ENCODE measurements around the gene PRRC2C. TPM values are rescaled to one million over a fixed set of nuclear protein-coding genes. Genes with fewer than 3 reads are reported as not detected.
"Not testable (repeated sequence)": the region's sequence is repeated elsewhere in the genome, so short reads cannot be mapped to it uniquely, and the experiment has no call there.

PRRC2C gene
- polyA plus RNA-seq, 3 donors = 131 to 139 (median 135) TPM

- DNase-seq (ENCODE audit: extremely low read depth in 1 of 11, low read depth in 9 of 11, low spot score in 4 of 11) = not testable (repeated sequence)
Measured at GRCh38 chr1:171553960-171554359, 68.6 kb downstream of the PRRC2C start.

DNA sequence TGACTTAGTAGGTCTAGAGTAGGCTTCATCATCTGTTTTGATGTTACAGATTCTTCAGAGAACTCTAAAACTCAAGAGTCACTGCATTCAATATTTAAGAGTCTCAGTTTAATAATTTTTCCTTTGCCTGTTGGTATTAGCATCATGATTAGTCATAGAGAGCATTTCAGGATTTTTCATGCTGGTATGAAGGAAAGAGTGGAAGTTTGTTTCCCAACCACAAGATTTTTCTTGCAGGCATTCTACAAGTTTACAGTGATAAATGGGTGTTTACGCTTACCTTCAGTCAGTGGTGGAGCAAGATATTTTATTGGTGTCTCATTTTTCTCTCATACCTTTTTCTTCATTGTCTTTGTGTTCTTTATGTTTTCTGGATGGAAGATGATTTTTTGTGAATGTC is 78.3 kb downstream of the PRRC2C start:
- no peak for DNase-seq (ENCODE audit: extremely low read depth in 1 of 11, low read depth in 9 of 11, low spot score in 4 of 11)

GRCh38 chr1:171566467-171566866 is 81.1 kb downstream of the PRRC2C start:
- no peak for DNase-seq (ENCODE audit: extremely low read depth in 1 of 11, low read depth in 9 of 11, low spot score in 4 of 11)

DNA sequence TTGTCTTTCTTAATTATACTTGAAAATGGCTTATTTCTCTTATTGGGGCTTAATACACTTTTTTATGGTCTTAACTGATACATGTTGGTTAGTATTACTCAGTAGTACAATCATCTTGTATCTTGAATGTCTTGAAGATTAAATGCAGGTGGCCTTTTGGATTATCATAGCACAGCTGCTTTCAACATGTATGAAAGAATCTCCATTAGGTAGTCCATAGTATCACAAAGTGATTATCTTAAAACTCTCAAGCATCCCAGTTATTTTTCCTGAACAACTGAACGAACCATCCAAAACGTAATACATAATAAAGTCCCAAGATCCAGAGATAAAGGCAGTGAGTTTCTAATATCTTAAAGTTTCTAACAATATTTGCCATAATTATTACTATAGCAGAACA is 85.0 kb downstream of the PRRC2C start:
- DNase-seq (ENCODE audit: extremely low read depth in 1 of 11, low read depth in 9 of 11, low spot score in 4 of 11) = no peak

- no peak for DNase-seq (ENCODE audit: extremely low read depth in 1 of 11, low read depth in 9 of 11, low spot score in 4 of 11)
Measured at GRCh38 chr1:171576144-171576543, 90.8 kb downstream of the PRRC2C start.

DNA sequence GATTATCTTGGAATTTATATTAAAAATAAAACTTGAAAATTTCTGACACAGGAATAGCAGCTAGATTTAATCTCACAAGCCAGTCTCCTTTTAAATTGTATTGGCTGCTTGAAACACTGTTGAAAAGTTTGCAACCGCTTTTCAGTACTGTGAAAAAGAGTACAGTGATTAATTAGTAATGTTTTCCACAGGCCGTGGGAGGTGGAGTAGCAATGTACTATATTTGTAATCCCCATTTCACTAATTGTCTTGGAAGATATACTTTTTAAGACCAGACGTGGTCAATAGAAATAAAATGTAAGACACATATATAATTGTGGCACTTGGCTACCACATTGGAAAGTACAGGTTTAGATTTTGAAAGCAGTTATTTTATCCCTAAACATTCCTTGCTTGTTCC is 95.9 kb downstream of the PRRC2C start:
- no peak for DNase-seq (ENCODE audit: extremely low read depth in 1 of 11, low read depth in 9 of 11, low spot score in 4 of 11)

- DNase-seq (ENCODE audit: extremely low read depth in 1 of 11, low read depth in 9 of 11, low spot score in 4 of 11) = no peak
Measured at GRCh38 chr1:171581766-171582165, 96.4 kb downstream of the PRRC2C start.

DNA sequence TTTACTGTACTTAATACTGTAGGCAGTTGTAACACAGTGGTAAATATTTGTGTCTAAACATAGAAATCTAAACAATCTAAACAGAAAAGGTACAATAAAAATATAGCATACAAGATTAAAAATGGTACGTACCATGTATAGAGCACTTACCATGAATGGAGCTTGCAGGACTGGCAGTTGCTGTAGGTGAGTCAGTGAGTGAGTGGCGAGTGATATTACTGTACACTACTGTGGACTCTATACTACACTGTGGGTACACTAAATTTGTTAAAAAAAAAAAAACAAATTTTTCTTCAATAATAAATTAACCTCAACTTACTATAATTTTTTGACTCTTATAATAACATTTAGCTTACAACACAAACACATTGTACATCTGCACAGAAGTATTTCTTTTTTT is 97.3 kb downstream of the PRRC2C start:
- no peak for DNase-seq (ENCODE audit: extremely low read depth in 1 of 11, low read depth in 9 of 11, low spot score in 4 of 11)

DNA sequence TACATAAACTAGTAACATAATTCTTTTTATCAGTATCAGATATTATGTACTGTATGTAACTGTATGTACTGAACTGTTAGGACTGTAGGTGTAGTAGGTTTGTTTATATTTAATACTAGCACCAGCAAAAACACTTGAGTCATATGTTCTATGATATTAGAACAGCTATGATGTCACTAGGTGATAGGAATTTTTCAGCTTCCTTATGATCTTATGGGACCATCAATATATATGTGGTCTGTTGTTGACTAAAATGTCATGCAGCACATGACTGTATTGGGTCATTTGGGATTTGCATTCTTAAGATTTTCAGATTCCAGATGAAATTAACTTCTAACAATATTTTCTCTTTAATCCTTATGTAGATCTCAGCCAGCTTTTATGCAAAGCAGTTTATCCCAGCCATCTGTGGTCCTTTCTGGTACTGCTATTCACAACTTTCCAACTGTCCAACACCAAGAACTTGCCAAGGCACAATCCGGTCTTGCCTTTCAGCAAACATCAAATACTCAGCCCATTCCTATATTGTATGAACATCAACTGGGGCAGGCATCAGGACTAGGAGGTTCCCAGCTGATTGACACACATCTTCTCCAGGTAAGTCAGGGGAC is 98.4 kb downstream of the PRRC2C start:
- no peak for DNase-seq (ENCODE audit: extremely low read depth in 1 of 11, low read depth in 9 of 11, low spot score in 4 of 11)

- no peak for DNase-seq (ENCODE audit: extremely low read depth in 1 of 11, low read depth in 9 of 11, low spot score in 4 of 11)
Measured at GRCh38 chr1:171585715-171586114, 100.4 kb downstream of the PRRC2C start.

DNA sequence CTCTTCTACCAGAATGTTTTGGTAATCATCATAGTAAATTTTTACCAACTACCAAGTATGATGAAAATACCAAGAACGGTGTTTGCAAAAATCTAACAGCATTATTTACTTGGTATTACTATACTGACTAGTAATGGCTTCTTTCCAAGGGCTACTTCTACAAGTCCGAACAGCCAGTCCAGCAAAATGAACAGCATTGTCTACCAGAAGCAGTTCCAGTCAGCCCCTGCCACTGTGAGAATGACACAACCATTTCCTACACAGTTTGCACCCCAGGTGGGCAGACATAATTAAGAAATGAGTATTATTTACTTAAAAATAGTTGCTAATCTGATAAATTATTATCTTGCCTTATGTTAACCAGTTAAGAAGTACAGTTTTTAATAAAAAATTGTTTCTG is 102.9 kb downstream of the PRRC2C start:
- no peak for DNase-seq (ENCODE audit: extremely low read depth in 1 of 11, low read depth in 9 of 11, low spot score in 4 of 11)

DNA sequence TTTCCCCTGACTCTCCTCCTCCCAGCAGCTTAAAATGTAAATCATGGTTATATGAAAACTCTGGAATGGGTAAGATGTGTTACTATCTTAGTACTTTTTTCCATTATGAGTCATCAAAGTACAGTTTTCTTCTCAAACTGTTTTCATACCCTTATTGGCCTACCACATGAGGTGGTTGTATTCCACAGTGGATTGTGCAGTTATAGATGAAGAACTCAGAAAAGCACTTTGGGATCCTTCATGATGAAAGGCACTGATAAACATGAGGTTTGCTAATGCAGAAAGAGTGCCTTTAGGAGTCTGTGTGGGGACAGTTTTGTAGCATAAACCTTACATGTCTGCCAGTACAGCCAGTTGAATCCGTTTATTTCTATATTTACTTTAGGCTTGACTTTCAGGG is 104.7 kb downstream of the PRRC2C start:
- DNase-seq (ENCODE audit: extremely low read depth in 1 of 11, low read depth in 9 of 11, low spot score in 4 of 11) = no peak

DNA sequence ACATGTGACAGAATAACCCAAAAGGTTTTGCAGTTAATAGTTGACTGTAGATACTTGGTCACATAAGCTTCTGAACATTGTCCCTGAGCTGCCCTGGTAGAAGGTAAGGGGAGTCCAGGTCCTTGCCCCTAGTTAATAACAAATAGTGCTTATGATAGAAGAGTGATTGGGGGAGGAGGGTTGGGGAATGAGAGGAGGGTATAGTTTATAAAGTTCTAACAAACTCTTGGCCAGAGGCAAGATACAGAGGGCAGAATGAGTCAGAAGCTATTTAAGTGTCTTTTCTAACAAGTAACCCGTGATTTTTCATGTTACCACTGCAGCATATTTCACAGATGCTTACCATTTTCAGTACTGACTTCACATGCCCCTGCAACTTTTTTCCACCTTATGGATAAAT is 110.0 kb downstream of the PRRC2C start:
- DNase-seq (ENCODE audit: extremely low read depth in 1 of 11, low read depth in 9 of 11, low spot score in 4 of 11) = peak in 2 of 11 donors; percentile 3 to 41

DNA sequence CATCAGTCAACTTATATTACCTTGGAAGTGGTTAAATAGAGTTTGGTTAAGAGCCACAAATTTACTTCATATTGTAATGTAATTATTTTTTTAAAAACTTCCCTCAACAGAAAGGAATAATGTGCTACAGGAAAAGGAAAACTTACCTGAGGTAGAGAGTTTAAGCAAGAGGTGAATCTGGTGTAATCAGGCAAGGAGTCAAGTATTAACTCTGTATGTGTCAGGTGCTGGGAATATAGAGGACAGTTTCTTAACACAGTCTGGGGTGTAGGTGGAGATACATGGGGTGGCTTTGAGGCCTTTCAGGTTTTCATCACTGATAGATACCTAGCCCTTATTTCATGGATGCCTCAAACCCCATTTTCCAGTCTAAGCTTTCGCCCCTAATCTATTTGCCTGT is 110.8 kb downstream of the PRRC2C start:
- no peak for DNase-seq (ENCODE audit: extremely low read depth in 1 of 11, low read depth in 9 of 11, low spot score in 4 of 11)

DNA sequence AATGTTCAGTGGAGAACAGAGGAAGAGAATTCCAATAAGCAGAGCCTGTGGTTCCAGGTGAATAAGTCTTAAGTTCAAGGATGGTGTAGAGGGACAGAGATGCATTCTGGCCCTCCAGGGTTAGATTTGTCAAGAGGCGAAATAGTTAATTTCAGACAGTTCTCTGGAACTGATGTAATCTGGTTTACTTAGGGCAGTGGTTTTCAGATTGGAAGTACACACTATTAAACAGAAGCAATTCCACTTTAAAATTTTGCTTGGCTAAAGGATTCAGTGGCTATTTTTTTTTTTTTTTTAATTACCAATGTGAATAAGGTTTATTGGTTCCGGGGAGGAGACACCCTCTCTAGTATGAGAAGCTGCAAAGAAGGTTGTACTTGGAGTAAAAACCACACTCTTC is 111.4 kb downstream of the PRRC2C start:
- no peak for DNase-seq (ENCODE audit: extremely low read depth in 1 of 11, low read depth in 9 of 11, low spot score in 4 of 11)

GRCh38 chr1:171597203-171597602 is 111.9 kb downstream of the PRRC2C start:
- DNase-seq (ENCODE audit: extremely low read depth in 1 of 11, low read depth in 9 of 11, low spot score in 4 of 11) = no peak

DNA sequence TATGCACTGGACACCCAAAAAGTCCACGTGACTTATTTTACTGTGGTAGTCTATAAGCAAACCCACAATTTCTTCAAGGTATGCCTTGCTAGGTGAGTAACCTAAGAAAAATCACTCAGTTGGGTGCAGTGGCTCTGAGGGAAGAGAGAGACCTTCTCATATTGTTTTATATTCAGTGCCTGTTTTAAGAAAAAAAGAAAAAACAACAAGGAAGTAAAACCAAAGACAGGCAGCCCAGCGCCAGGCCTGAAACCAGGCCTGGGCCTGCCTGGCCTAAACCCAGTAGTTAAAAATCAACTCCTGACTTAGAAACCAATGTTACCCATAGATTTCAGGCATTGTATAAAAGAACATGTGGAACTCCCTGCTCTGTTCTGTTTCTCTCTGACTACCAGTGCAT is 115.0 kb downstream of the PRRC2C start:
- DNase-seq (ENCODE audit: extremely low read depth in 1 of 11, low read depth in 9 of 11, low spot score in 4 of 11) = not testable (repeated sequence)

- no peak for DNase-seq (ENCODE audit: extremely low read depth in 1 of 11, low read depth in 9 of 11, low spot score in 4 of 11)
Measured at GRCh38 chr1:171600862-171601261, 115.5 kb downstream of the PRRC2C start.

- not testable (repeated sequence) for DNase-seq (ENCODE audit: extremely low read depth in 1 of 11, low read depth in 9 of 11, low spot score in 4 of 11)
Measured at GRCh38 chr1:171603042-171603441, 117.7 kb downstream of the PRRC2C start.

GRCh38 chr1:171606402-171606941 is 121.1 kb downstream of the PRRC2C start:
- no peak for DNase-seq (ENCODE audit: extremely low read depth in 1 of 11, low read depth in 9 of 11, low spot score in 4 of 11)

DNA sequence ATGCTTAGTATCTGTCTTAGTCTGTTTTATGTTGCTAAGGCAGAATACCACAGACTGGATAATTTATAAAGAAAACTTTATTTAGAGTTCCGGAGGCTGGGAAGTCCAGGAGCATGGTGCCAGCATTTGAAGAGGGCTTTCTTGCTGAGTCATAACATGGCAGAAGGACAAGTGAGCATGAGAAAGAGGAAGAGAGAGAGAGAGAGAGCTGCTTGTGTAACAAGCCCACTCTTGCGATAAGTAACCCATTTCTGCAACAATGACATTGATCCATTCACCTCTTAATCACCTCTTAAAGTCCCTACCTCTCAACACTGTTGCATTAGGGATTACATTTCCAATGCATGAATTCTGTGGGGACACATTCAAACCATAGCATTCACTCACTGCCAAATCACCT is 125.1 kb downstream of the PRRC2C start:
- no peak for DNase-seq (ENCODE audit: extremely low read depth in 1 of 11, low read depth in 9 of 11, low spot score in 4 of 11)
